Esophagus mucosa (tissue), 1 donor: ENCODE measurements around the gene GUCA1A. TPM values are rescaled to one million over a fixed set of nuclear protein-coding genes. Genes with fewer than 3 reads are reported as not detected.
A peak's percentile ranks its signal among the peaks of the same experiment; 100 is the strongest.
"Not testable (repeated sequence)": the region's sequence is repeated elsewhere in the genome, so short reads cannot be mapped to it uniquely, and the experiment has no call there.

Experiments
- ATAC-seq: fragments of 200-7000 bp; cut with Tn5 transposase; one replicate; pipeline ENCODE4 v1.9.1; 2020
- total RNA-seq: library from RNA; stranded (reverse); gene quantifications from one replicate; pipeline ENCODE4 v1.2.4, GENCODE V29; 2023
- donor health status: DM: yes; HTN: yes; CAD: no.

GUCA1A gene
- total RNA-seq, 1 donor from 2014 or later: not detected

- no peak for ATAC-seq
Measured at GRCh38 chr6:42210551-42210950, 37.4 kb downstream of the GUCA1A start.

GRCh38 chr6:42211726-42212125 is 38.6 kb downstream of the GUCA1A start:
- no peak for ATAC-seq

GRCh38 chr6:42212442-42212841 is 39.3 kb downstream of the GUCA1A start:
- peak; percentile 57 for ATAC-seq

- not testable (repeated sequence) for ATAC-seq
Measured at GRCh38 chr6:42216495-42216894, 43.3 kb downstream of the GUCA1A start.

- ATAC-seq: no peak
Measured at GRCh38 chr6:42217157-42217518, 44.0 kb downstream of the GUCA1A start.

- peak; percentile 93 for ATAC-seq
Measured at GRCh38 chr6:42217519-42218367, 44.6 kb downstream of the GUCA1A start, which contains the start of gene MRPS10. MRPS10 (minus strand) TSS chr6:42217861; CDS start chr6:42217849, 12 bp downstream.

GRCh38 chr6:42220807-42221206 is 47.6 kb downstream of the GUCA1A start:
- ATAC-seq: no peak

- peak; percentile 27 for ATAC-seq
Measured at GRCh38 chr6:42221546-42221945, 48.4 kb downstream of the GUCA1A start.

GRCh38 chr6:42222448-42222847 is 49.3 kb downstream of the GUCA1A start:
- ATAC-seq: no peak

- ATAC-seq: peak; percentile 78
Measured at GRCh38 chr6:42224222-42225028, 51.3 kb downstream of the GUCA1A start.

- ATAC-seq: no peak
Measured at GRCh38 chr6:42225029-42225339, 51.8 kb downstream of the GUCA1A start.

- ATAC-seq: no peak
Measured at GRCh38 chr6:42225419-42225818, 52.3 kb downstream of the GUCA1A start.

- no peak for ATAC-seq
Measured at GRCh38 chr6:42226161-42226611, 53.0 kb downstream of the GUCA1A start.

GRCh38 chr6:42226645-42227143 is 53.5 kb downstream of the GUCA1A start:
- ATAC-seq: peak; percentile 89

- ATAC-seq: peak; percentile 53
Measured at GRCh38 chr6:42227173-42227850, 54.1 kb downstream of the GUCA1A start.

- no peak for ATAC-seq
Measured at GRCh38 chr6:42228305-42228704, 55.1 kb downstream of the GUCA1A start.

Other genes starting within 250 kb of the GUCA1A start
- 32.2 TPM for gene CCND3, start 231.6 kb upstream of the GUCA1A start, total RNA-seq
- gene TAF8, start 122.8 kb upstream of the GUCA1A start, total RNA-seq: 13.8 TPM
- 216 TPM for gene C6orf132, start 30.7 kb upstream of the GUCA1A start, total RNA-seq
- gene GUCA1B, start 21.6 kb downstream of the GUCA1A start, total RNA-seq: 0.16 TPM
- gene MRPS10, start 44.5 kb downstream of the GUCA1A start, total RNA-seq: 48.1 TPM